ENCODE measurements around the gene RALB.

The RALB gene

DNA sequence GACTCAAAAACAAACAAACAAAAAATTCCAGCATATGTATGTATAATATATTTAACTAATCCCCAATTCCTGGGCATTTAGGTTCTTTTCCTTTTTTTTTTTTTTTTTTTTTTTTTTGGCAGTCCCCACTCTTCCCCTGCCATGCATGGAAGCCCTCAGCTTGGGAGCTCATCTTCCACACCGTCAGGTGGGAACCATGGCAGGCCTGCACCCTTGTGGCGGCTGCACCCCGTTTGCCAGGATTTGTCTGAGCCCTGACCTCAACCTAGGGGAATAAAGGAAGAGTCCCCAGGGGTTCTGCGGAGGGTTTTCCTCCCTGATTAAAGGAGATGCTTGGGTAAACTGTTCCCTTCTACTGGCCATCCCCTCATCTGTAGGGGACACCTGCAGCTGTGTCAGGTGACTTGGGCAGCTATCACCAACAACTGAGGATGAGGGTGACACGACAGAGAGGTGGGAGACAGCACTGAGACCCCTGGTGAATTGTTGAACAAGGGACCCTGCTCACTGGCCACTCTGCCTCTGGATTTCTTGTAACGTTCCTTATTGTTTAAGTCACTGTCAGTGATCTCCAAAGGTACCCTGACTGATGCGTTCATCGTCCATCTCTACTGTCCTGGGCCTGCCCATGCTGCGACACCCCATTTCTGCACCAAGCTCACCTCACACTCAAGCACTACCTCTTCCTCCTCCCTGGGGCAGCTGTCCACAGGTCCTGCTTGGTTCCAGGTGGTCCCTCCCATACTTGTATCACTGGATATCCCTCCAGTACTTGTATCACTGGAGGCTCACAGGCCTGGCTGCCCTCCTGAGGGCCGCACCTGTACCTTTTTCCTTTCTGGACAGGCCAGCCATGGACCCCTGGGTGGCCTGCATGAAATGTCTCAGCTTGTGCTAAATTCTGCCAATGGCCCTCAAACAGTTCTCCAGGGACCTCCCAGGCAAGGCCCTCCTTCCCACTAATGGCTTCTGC, 44.0 kb upstream of the RALB start:
- Histone ChIP-seq H3K4me1 (ENCODE audit: insufficient read depth, low read length) (no peaks in the 10 kb centered on the region), H3K36me3 (ENCODE audit: insufficient read depth, low read length) (no peaks in the 10 kb centered on the region), H2AFZ (ENCODE audit: low read depth, low read length) (no peak overlapping the region), H4K20me1 (ENCODE audit: insufficient read depth, low read length) (peaks cover 2% of the 10 kb centered on the region; the same call in 1 of the 2 replicates), H3K9ac (ENCODE audit: low read depth, low read length) (no peak overlapping the region), H3K27me3 (ENCODE audit: insufficient read depth, low read length, poor library complexity) (no peaks in the 10 kb centered on the region), H3K27ac (ENCODE audit: low read length) (no peak overlapping the region), H3K4me2 (ENCODE audit: insufficient read depth, low read length) (no peak overlapping the region), H3K4me3 (ENCODE audit: low read depth in 1 of 2, low read length in 2 of 2) (no peak overlapping the region), H3K79me2 (ENCODE audit: insufficient read depth, low read length) (no peaks in the 10 kb centered on the region; the same call in 1 of the 2 replicates), H3K9me3 (ENCODE audit: insufficient read depth, low read length, severe bottlenecking) (no peaks in the 10 kb centered on the region)
- TF ChIP-seq EZH2 (IDR thresholded peaks at IDR 0.05; ENCODE audit: borderline replicate concordance, low read depth, low read length, severe bottlenecking) = no peak
- TF ChIP-seq, protein P1, sequence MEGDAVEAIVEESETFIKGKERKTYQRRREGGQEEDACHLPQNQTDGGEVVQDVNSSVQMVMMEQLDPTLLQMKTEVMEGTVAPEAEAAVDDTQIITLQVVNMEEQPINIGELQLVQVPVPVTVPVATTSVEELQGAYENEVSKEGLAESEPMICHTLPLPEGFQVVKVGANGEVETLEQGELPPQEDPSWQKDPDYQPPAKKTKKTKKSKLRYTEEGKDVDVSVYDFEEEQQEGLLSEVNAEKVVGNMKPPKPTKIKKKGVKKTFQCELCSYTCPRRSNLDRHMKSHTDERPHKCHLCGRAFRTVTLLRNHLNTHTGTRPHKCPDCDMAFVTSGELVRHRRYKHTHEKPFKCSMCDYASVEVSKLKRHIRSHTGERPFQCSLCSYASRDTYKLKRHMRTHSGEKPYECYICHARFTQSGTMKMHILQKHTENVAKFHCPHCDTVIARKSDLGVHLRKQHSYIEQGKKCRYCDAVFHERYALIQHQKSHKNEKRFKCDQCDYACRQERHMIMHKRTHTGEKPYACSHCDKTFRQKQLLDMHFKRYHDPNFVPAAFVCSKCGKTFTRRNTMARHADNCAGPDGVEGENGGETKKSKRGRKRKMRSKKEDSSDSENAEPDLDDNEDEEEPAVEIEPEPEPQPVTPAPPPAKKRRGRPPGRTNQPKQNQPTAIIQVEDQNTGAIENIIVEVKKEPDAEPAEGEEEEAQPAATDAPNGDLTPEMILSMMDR (IDR thresholded peaks at IDR 0.05; ENCODE audit: borderline replicate concordance, extremely low read depth, low read length, poor library complexity, severe bottlenecking) = no peak
- ATAC-seq (ENCODE audit: insufficient read depth, low read depth) (no peak), DNase-seq (no peak)

DNA sequence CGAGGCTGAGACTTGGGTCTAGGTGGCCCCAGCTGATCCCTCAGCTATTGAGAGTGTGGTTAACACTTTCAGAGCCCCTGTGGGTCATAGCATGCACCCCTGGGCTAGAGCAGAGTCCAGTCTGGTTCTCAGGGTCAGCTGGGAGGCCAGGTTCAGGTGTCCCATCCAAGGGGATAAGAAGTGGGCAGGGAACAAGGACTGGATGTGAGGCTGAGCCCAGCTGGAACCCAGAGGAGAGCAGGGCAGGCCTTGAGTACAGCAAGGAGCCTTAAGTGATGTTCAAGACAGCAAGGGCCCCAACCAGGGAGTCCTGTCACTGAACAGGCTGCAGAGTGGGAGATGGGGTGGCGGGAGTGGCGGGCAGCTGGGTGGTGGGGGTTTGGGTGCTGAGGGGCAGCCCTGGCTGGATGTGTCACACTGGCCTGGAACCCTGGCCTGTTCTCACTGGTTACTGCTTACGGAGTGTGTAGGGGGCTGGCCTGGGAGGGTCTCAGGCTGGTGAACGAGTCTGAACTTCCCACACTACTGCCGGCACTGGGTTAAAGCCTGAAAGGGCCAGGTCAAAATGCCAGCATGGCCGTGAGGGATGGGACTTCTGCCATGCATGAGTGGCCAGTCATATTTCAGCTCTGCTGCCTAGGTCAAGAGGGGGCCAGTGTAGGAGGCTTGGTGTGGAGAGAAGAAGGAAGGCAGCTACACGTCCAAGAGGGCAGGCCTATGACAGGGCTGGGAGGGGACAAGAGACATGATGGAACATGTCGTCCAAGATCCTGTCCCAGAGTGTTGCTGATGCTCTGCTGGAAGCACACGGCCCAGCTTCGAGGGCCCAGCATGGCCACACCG, 43.0 kb upstream of the RALB start:
- H3K9ac ChIP-seq (ENCODE audit: low read depth, low read length) = no peak overlapping the region
- no peak for ATAC-seq (ENCODE audit: insufficient read depth, low read depth)
- no peak overlapping the region for H3K4me2 ChIP-seq (ENCODE audit: insufficient read depth, low read length)

DNA sequence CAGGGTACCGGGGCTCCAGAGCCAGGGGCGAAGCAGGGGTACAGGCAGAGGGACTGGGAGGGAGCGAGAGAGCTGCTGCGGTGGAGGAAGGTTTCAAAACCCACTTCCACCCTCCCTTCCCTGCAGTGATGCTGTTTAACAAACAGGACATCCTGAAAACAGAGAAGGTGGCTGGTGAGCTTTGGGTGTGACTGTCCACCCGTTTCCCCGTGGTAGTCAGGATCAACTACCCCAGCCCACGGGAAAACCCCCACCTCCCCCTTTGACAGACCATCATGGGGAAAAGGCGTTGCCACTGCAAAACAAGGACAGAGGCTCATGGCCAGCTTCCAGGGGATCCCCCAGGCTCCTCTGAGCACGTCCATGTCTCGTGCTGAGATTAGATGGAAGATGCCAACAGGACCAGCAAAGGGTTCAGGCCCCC, 42.4 kb upstream of the RALB start:
- TF ChIP-seq, protein P1 (IDR thresholded peaks at IDR 0.05; ENCODE audit: borderline replicate concordance, extremely low read depth, low read length, poor library complexity, severe bottlenecking) = no peak
- no peak for TF ChIP-seq EZH2 (IDR thresholded peaks at IDR 0.05; ENCODE audit: borderline replicate concordance, low read depth, low read length, severe bottlenecking)

More for the DNA sequence above, 43.0 kb upstream of the RALB start:
- no peak for DNase-seq
- TF ChIP-seq EZH2 (IDR thresholded peaks at IDR 0.05; ENCODE audit: borderline replicate concordance, low read depth, low read length, severe bottlenecking) = no peak
- TF ChIP-seq, protein P1 (IDR thresholded peaks at IDR 0.05; ENCODE audit: borderline replicate concordance, extremely low read depth, low read length, poor library complexity, severe bottlenecking) = no peak
- H3K79me2 ChIP-seq (ENCODE audit: insufficient read depth, low read length) = no peaks in the 10 kb centered on the region; the same call in 1 of the 2 replicates
- no peaks in the 10 kb centered on the region for H3K36me3 ChIP-seq (ENCODE audit: insufficient read depth, low read length)
- no peaks in the 10 kb centered on the region for H3K4me1 ChIP-seq (ENCODE audit: insufficient read depth, low read length)
- no peaks in the 10 kb centered on the region for H3K27me3 ChIP-seq (ENCODE audit: insufficient read depth, low read length, poor library complexity)
- no peak overlapping the region for H3K27ac ChIP-seq (ENCODE audit: low read length)
- no peak overlapping the region for H2AFZ ChIP-seq (ENCODE audit: low read depth, low read length)
- no peak overlapping the region for H3K4me3 ChIP-seq (ENCODE audit: low read depth in 1 of 2, low read length in 2 of 2)
- H3K9me3 ChIP-seq (ENCODE audit: insufficient read depth, low read length, severe bottlenecking) = no peaks in the 10 kb centered on the region
- H4K20me1 ChIP-seq (ENCODE audit: insufficient read depth, low read length) = peaks cover 2% of the 10 kb centered on the region; the same call in 1 of the 2 replicates

More for the DNA sequence above, 42.4 kb upstream of the RALB start:
- Histone ChIP-seq H3K4me1 (ENCODE audit: insufficient read depth, low read length) (no peaks in the 10 kb centered on the region), H3K9me3 (ENCODE audit: insufficient read depth, low read length, severe bottlenecking) (no peaks in the 10 kb centered on the region), H3K9ac (ENCODE audit: low read depth, low read length) (no peak overlapping the region), H4K20me1 (ENCODE audit: insufficient read depth, low read length) (peaks cover 2% of the 10 kb centered on the region; the same call in 1 of the 2 replicates), H3K4me2 (ENCODE audit: insufficient read depth, low read length) (no peak overlapping the region), H3K79me2 (ENCODE audit: insufficient read depth, low read length) (no peaks in the 10 kb centered on the region; the same call in 1 of the 2 replicates), H3K27ac (ENCODE audit: low read length) (no peak overlapping the region), H3K36me3 (ENCODE audit: insufficient read depth, low read length) (no peaks in the 10 kb centered on the region), H3K27me3 (ENCODE audit: insufficient read depth, low read length, poor library complexity) (no peaks in the 10 kb centered on the region), H3K4me3 (ENCODE audit: low read depth in 1 of 2, low read length in 2 of 2) (no peak overlapping the region), H2AFZ (ENCODE audit: low read depth, low read length) (no peak overlapping the region)
- no peak for DNase-seq
- no peak for ATAC-seq (ENCODE audit: insufficient read depth, low read depth)
